ENCODE measurements around the gene ANKRD23. TPM values are rescaled to one million over a fixed set of nuclear protein-coding genes. Genes with fewer than 3 reads are reported as not detected.

The ANKRD23 gene
- total and polyA plus RNA-seq, 2 of the 8 experiments (the other 6 are each of a cell fraction or from before 2014, with no cell fraction given), result 3.4 to 3.5 TPM

GRCh38 chr2:96816127-96816835, 27.5 kb downstream of the ANKRD23 start, which contains the start of gene CNNM3 (continued):
- TF ChIP-seq CHD7 (IDR thresholded peaks at IDR 0.05; ENCODE audit: insufficient replicate concordance, low read length), result no peak
- TF ChIP-seq SP4 (IDR thresholded peaks at IDR 0.05; ENCODE audit: low read length), result no peak
- TF ChIP-seq KDM5A (IDR thresholded peaks at IDR 0.05; ENCODE audit: low read length), result no peak
- TF ChIP-seq JUND (IDR thresholded peaks at IDR 0.05; ENCODE audit: low read length), result no peak
- no peak for TF ChIP-seq SAP30 (IDR thresholded peaks at IDR 0.05; ENCODE audit: insufficient read depth, insufficient replicate concordance, low read length)
- TF ChIP-seq POLR2A (IDR thresholded peaks at IDR 0.05; ENCODE audit: control extremely low read depth in 1 of 2, low read depth in 2 of 2, low read length in 2 of 2), result 0 out of 3 replicates have a peak, but pooled peaks of 1 of the 2 experiments have one; percentile 25
- TF ChIP-seq MAFK (IDR thresholded peaks at IDR 0.05; ENCODE audit: low read depth, low read length), result no peak
- TF ChIP-seq TAF1 (IDR thresholded peaks at IDR 0.05; ENCODE audit: low read depth, low read length), result peak; percentile 66
- 0 out of 2 replicates have a peak, but pooled peaks have one; percentile 14 for TF ChIP-seq GABPA (IDR thresholded peaks at IDR 0.05; ENCODE audit: borderline replicate concordance, insufficient read depth, low read length)
- TF ChIP-seq ASH2L (IDR thresholded peaks at IDR 0.05; ENCODE audit: low read length), result peak; percentile 52
- TF ChIP-seq FOSL1 (IDR thresholded peaks at IDR 0.05; ENCODE audit: insufficient read depth, low read depth, low read length), result no peak

Data from H1 (cell line).